ENCODE data around the gene LRRC8C.
A peak's percentile ranks its signal among the peaks of the same experiment; 100 is the strongest.

The LRRC8C gene

GRCh38 chr1:89708751-89709375, 75.9 kb downstream of the LRRC8C start:
- no peak for DNase-seq

DNA sequence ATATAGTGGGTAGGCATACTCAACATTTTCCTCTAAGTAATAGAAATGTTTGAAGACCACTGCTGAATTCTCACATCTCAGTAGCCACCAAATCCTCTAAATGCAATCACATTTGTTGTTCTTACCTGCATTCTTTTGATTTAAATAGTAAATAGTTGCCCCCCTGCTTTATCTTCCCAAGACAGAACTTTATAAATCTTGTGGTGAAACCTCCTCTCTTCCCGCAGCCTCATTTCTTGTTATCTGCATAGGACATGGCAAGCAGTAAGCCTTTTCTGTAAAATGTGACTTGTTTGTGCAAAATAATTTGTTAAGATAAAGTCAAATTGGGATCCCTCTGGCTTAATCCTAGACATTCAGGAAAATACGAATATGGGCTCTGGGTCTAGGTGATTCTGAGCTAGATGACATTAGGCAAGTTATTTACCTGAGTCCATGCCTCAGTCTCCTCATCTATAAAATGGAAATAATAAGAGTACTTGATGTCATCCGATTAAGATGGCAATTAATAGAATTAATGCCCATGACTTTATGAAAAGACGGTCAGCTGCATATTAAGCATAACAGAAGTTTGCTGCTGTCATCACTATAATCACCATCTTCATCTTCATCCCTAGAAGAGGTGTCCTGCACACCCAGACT, 77.7 kb downstream of the LRRC8C start:
- no peak for DNase-seq

- DNase-seq: no peak
Observed at GRCh38 chr1:89711140-89711778, 78.3 kb downstream of the LRRC8C start.

GRCh38 chr1:89712420-89712819, 79.5 kb downstream of the LRRC8C start:
- no peak for DNase-seq

DNA sequence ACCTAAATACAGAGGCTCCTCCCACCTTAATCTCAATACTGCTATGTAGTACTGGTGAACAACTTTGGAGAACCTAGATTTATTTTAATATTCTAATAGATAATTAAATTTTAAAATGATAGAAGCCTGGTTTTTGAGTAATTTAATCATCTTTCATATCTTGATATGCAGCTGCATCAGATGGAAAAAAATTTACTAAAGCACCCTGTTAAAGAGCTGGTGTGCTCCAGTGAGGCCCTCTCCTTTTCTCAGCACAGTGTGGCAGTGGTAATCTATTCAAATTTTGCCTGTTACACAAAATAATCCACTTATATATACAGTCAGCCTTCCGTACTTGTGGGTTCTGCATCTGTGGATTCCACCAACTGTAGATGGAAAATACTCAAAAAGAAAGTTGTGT, 82.8 kb downstream of the LRRC8C start:
- no peak for DNase-seq

DNA sequence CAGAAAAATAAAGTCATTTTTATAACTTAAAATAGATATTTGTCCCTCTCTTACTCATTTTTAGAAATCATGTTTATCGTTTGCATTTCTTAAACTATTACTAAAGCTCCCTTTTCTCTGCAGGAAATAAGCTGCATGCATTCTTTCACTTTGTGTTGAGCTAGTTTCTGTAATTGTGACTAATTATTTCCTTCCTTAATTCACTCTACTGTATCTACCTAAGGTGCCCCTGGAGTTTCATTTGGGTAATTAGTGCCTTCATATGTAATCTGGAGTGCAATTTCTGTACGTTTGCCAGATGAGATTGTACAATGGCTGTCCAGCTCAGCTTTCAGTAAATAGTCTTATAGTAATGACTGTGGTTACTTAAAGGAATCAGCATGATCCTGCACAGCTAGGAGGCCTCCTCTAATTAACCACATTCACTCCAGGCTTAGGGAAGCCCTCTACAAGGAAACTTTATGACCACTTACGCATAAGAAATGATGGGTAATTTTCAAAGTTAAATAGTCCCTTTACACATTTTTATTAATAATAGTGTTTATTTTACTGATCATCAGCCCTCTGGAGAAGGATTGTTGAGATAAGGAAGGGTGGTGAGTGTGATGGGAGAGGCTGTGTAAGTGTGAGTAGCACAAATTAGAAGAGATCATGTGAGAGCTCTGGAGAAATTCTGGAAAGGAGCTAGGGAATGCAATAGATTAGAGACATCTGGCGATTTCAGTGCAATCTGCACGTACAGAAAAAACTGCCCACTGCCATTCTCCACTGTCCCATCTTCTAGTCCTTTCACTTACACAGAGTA, 86.8 kb downstream of the LRRC8C start:
- peak; percentile 60 for DNase-seq

DNA sequence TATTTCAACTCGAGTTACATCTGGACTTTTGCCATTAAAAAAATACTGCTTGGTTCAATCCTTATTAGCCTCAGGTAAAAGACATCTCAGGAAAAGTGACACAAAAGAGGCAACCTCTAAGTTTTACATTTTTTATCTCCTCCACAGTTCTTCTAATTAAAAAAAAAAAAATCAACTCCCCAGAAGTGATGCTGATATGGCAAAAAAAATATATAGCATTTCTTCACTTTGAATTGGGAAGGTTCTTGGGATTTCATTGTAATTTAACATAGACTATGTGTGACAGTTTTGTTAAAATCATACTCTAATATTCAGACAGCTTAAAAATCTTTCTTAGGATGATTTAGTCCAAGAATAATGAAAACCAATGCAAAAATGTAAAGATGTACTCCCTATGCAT, 87.9 kb downstream of the LRRC8C start:
- DNase-seq: no peak

DNA sequence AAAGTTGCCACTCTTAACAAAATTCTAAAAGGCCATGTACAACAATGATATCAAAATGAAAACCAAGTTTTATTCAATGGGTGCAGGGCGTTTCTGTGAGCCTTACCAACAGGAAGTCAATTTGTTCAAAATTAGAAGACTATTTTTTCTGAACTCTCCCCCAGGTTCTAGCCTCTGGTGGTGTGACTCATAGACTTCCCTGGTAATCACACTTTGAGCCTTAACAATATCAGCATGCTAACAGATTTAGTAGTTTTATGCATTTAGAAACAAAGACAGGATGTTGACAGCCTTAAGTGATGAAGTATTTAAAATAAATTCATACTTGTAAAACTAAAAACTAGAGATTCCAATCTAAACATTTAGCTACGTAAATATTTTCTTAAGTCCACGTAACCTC, 88.4 kb downstream of the LRRC8C start:
- peak; percentile 70 for DNase-seq

DNA sequence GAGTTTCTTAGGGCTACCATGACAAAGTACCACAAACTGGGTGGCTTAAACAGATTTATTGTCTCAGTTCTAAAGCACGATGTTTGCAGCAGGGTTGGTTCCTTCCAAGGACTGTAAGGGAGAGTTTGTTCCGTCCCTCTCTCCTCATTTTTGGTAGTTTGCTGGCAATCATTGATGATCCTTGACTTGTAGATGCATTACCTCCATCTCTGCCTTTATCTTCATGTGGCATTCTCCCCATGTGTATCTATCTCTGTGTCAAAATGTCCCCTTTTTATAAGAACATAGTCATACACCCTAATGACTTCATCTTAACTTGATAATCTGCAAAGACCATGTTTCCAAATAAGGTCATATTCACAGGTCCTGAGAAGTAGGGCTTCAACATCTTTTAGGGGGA, 90.2 kb downstream of the LRRC8C start:
- no peak for DNase-seq

DNA sequence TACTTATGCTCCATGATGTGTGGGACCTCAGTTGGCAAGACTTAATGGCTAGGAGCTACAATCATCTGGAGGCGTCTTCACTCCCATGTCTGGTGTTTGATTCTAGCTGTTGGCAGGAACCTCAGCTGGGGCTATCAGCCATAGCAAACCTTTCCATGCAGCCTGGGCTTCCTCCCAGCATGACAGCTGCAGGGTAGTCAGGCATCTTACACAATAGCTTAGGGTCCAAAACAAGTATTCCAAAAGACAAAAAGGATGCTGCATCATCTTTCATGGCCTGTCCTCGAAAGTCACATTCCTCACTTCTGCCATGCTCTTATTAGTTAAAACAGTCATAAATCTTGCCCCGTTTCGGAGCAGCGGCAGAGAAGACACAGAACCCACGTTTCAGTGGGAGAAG, 90.9 kb downstream of the LRRC8C start:
- DNase-seq: no peak

- DNase-seq: peak; percentile 26
Observed at GRCh38 chr1:89724369-89725010, 91.6 kb downstream of the LRRC8C start.

DNA sequence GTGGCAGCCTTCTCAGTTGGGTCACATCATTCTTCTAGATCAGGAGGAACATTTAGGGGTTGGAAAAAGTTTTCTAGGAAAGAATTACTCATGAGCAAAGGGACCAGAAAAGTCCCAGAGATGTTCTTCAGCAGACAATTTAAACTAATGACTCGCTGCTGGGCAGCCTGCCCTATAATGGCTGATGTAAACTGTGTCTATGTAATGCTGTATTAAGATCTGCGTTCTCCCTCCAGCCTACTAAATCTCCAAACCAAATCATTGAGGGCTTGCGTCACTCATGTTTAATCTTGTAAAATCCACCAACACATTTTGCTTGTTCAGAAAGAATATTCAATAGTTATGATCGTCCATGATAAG, 92.1 kb downstream of the LRRC8C start:
- no peak for DNase-seq

GRCh38 chr1:89725631-89726030, 92.7 kb downstream of the LRRC8C start:
- DNase-seq: no peak

- DNase-seq: no peak
Observed at GRCh38 chr1:89727517-89728312, 94.8 kb downstream of the LRRC8C start.

DNA sequence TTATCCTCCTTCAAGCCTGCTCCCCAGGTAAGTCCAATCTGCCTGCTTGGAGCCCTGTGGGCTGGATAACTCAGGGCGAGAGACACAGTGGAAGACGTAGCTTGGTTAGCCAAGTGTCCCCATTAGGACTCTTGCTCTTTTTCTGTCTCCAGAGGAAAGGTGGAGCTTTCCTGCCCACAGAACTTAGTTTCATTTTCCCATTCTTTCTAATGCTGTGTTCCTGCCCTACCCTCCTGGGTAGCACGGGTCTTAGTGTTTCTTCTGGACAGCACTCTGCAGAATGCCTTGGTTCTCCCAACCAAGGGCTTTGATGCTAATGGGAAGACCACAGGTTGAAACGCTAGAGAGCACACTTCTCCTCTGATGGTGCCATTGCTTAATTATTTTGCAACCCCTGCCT, 95.5 kb downstream of the LRRC8C start:
- DNase-seq: no peak

GRCh38 chr1:89732206-89732605, 99.3 kb downstream of the LRRC8C start:
- no peak for DNase-seq

- no peak for DNase-seq
Observed at GRCh38 chr1:89732643-89733222, 99.8 kb downstream of the LRRC8C start.

DNA sequence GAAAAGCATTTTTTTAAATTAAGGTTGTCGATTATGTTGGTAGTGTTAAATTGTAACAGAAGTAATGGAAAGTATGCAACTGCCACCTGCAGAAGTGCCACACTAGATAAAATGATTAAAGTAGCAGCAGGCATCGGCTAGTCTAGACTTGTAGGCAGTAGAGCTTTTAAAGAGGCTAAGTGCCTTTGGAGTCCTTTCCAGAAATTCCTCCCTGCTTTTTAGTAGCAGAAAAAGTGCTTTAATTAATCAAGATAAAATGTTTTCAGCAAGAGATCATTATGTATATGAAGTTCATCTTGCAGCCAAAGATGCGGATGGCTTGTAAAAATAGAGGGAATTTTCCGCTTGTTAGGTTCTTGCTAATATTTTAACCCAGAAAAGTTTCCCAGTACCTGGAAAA, 100.8 kb downstream of the LRRC8C start:
- no peak for DNase-seq

GRCh38 chr1:89734442-89734841, 101.5 kb downstream of the LRRC8C start:
- DNase-seq: no peak

DNA sequence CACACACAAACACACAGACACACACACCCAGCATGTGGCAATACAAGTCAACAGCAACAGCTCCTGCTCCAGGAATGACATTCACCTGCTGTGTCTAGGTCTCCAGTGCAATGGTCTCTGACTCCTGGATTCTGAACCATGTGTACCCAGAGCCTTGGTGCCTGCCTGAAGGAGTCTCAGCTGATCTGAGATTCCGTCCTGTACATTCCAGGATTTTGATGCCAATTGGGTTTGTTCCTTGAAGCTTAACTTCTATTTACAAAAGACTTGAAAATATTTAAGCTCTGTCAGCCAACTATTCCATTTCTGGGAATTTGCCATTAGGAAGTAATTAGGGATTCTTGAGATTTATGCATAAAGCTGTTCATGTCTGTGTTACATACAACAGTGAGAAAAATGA, 102.6 kb downstream of the LRRC8C start:
- DNase-seq: no peak

GRCh38 chr1:89736937-89737733, 104.2 kb downstream of the LRRC8C start:
- DNase-seq: no peak

All from CD4-positive, alpha-beta T cell treated with Interleukin-21 for 1 hour (primary cell).